Stimulated activated CD4-positive, alpha-beta T cell treated with anti-CD3 and anti-CD28 coated beads, Interleukin-4, amount 100 ng/mL, for 4 hours (primary cell): ENCODE measurements around the gene SCNN1G.
"Not testable (repeated sequence)": the region's sequence is repeated elsewhere in the genome, so short reads cannot be mapped to it uniquely, and the experiment has no call there.

Experiments used
- DNase-seq, 2 experiments: peaks; one replicate each; pipeline ENCODE4 v3.0.0-alpha.2; 2020

SCNN1G gene

GRCh38 chr16:23206986-23207385, 24.4 kb downstream of the SCNN1G start:
- no peak for DNase-seq

GRCh38 chr16:23207485-23207884, 24.9 kb downstream of the SCNN1G start:
- no peak for DNase-seq

GRCh38 chr16:23209606-23210005, 27.1 kb downstream of the SCNN1G start:
- no peak for DNase-seq

GRCh38 chr16:23213831-23214230, 31.3 kb downstream of the SCNN1G start:
- no peak for DNase-seq

GRCh38 chr16:23214796-23215195, 32.3 kb downstream of the SCNN1G start:
- DNase-seq: no peak

- no peak for DNase-seq
Observed at GRCh38 chr16:23215435-23215834, 32.9 kb downstream of the SCNN1G start.

GRCh38 chr16:23216658-23217246, 34.2 kb downstream of the SCNN1G start:
- DNase-seq: no peak

- no peak for DNase-seq
Observed at GRCh38 chr16:23217646-23218045, 35.1 kb downstream of the SCNN1G start.

- DNase-seq: no peak
Observed at GRCh38 chr16:23222929-23223328, 40.4 kb downstream of the SCNN1G start.

- DNase-seq: no peak
Observed at GRCh38 chr16:23223368-23223767, 40.8 kb downstream of the SCNN1G start.

GRCh38 chr16:23225109-23225508, 42.6 kb downstream of the SCNN1G start:
- no peak for DNase-seq

GRCh38 chr16:23225634-23226033, 43.1 kb downstream of the SCNN1G start:
- DNase-seq: no peak

- DNase-seq: no peak
Observed at GRCh38 chr16:23227529-23227928, 45.0 kb downstream of the SCNN1G start.

GRCh38 chr16:23229714-23230113, 47.2 kb downstream of the SCNN1G start:
- DNase-seq: no peak

GRCh38 chr16:23232806-23233205, 50.3 kb downstream of the SCNN1G start:
- no peak for DNase-seq

- DNase-seq: no peak
Observed at GRCh38 chr16:23235176-23235575, 52.6 kb downstream of the SCNN1G start.

GRCh38 chr16:23236983-23237382, 54.4 kb downstream of the SCNN1G start:
- DNase-seq: no peak

- no peak for DNase-seq
Observed at GRCh38 chr16:23240994-23241393, 58.4 kb downstream of the SCNN1G start.

- no peak for DNase-seq
Observed at GRCh38 chr16:23244122-23244521, 61.6 kb downstream of the SCNN1G start.

GRCh38 chr16:23245268-23245667, 62.7 kb downstream of the SCNN1G start:
- DNase-seq: no peak

- no peak for DNase-seq
Observed at GRCh38 chr16:23248261-23249194, 66.0 kb downstream of the SCNN1G start.

GRCh38 chr16:23249830-23250229, 67.3 kb downstream of the SCNN1G start:
- DNase-seq: no peak

GRCh38 chr16:23252310-23252709, 69.8 kb downstream of the SCNN1G start:
- DNase-seq: no peak

- DNase-seq: not testable (repeated sequence)
Observed at GRCh38 chr16:23253650-23254049, 71.1 kb downstream of the SCNN1G start.
